GM12892 (cell line): ENCODE measurements around the gene P2RX6.

Source experiments
- POLR2AphosphoS5 ChIP-seq: IDR thresholded peaks from 2 replicates; pipeline ENCODE4 v1.6.1; 2011; ENCODE audit warnings: low read depth, low read length, control low read depth
- TAF1 ChIP-seq: IDR thresholded peaks from 2 replicates; pipeline ENCODE4 v1.6.1; 2011; ENCODE audit warnings: low read depth, mild to moderate bottlenecking, control low read depth, low read length, borderline replicate concordance

- TF ChIP-seq POLR2AphosphoS5 (peak; percentile 97), TAF1 (no peak)
Measured at GRCh38 chr22:20981787-20982562, 33.0 kb upstream of the P2RX6 start, which contains the start of gene LZTR1.
